Calu3 (cell line): ENCODE measurements around the gene TUBB. TPM values are rescaled to one million over a fixed set of nuclear protein-coding genes. Genes with fewer than 3 reads are reported as not detected.
"Not testable (repeated sequence)": the region's sequence is repeated elsewhere in the genome, so short reads cannot be mapped to it uniquely, and the experiment has no call there.

Source experiments
- BruUV-seq: library from RNA; stranded (reverse); fragments of 400-500 nt; replicated peaks from 2 replicates; lab custom pipeline; 2021; lab: Mats Ljungman, UMichigan
- CTCF ChIA-PET: fragments of 300-600 bp; sonication (Branson Sonifier 250); formaldehyde crosslinking; loops from one replicate; lab custom pipeline; 2022; ENCODE audit warnings: antibody characterized with exemption; lab: Charles Lee
- DNase-seq: peaks from one replicate; pipeline ENCODE4 v3.0.0; 2022
- H3K27ac Mint-ChIP-seq: one replicate; pipeline ENCODE4 v1.8.0; 2022; ENCODE audit warnings: mixed read lengths; ENCODE audit not compliant: unreplicated experiment
- H3K27me3 Mint-ChIP-seq: one replicate; pipeline ENCODE4 v1.8.0; 2022; ENCODE audit warnings: mixed read lengths; ENCODE audit not compliant: unreplicated experiment
- H3K36me3 Mint-ChIP-seq: one replicate; pipeline ENCODE4 v1.8.0; 2022; ENCODE audit warnings: mild to moderate bottlenecking, moderate library complexity, mixed read lengths; ENCODE audit not compliant: insufficient read depth, unreplicated experiment
- H3K4me1 Mint-ChIP-seq: one replicate; pipeline ENCODE4 v1.8.0; 2022; ENCODE audit warnings: mild to moderate bottlenecking, low read depth, mixed read lengths; ENCODE audit not compliant: unreplicated experiment
- H3K4me3 Mint-ChIP-seq: one replicate; pipeline ENCODE4 v1.8.0; 2022; ENCODE audit warnings: mild to moderate bottlenecking, low read depth, moderate library complexity, mixed read lengths; ENCODE audit not compliant: unreplicated experiment
- H3K9me3 Mint-ChIP-seq: one replicate; pipeline ENCODE4 v1.8.0; 2022; ENCODE audit warnings: low read depth, mixed read lengths; ENCODE audit not compliant: unreplicated experiment
- intact Hi-C: fragments of 100-400 bp; cut with micrococcal nuclease; formaldehyde crosslinking; loops from one replicate; pipeline ENCODE4 v1.10.0; 2022; ENCODE audit not compliant: unreplicated experiment
- total RNA-seq: library from RNA; stranded (reverse); gene quantifications from 2 replicates; pipeline ENCODE4 v1.2.3, GENCODE V29; 2022
- TF ChIP-seq, protein P1 (sequence below): fragments of 200-600 bp; IDR thresholded peaks from one replicate; pipeline ENCODE4 v1.8.0; 2022; ENCODE audit warnings: antibody characterized with exemption; ENCODE audit not compliant: unreplicated experiment

Gene TUBB
- total RNA-seq, 1 experiment from 2014 or later: 1,123 TPM

GRCh38 chr6:30719356-30719755 lies 796 bp upstream of the TUBB start:
- no peaks in the 10 kb centered on the region for H3K27me3 Mint-ChIP-seq
- intact Hi-C loops: no loop called here
- peak overlapping the region; percentile 92 for H3K4me3 Mint-ChIP-seq
- TF ChIP-seq, protein P1, sequence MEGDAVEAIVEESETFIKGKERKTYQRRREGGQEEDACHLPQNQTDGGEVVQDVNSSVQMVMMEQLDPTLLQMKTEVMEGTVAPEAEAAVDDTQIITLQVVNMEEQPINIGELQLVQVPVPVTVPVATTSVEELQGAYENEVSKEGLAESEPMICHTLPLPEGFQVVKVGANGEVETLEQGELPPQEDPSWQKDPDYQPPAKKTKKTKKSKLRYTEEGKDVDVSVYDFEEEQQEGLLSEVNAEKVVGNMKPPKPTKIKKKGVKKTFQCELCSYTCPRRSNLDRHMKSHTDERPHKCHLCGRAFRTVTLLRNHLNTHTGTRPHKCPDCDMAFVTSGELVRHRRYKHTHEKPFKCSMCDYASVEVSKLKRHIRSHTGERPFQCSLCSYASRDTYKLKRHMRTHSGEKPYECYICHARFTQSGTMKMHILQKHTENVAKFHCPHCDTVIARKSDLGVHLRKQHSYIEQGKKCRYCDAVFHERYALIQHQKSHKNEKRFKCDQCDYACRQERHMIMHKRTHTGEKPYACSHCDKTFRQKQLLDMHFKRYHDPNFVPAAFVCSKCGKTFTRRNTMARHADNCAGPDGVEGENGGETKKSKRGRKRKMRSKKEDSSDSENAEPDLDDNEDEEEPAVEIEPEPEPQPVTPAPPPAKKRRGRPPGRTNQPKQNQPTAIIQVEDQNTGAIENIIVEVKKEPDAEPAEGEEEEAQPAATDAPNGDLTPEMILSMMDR: no peak
- H3K4me1 Mint-ChIP-seq: peaks cover 52% of the 10 kb centered on the region
- H3K27ac Mint-ChIP-seq: peak overlapping the region; percentile 86
- peaks cover 84% of the 10 kb centered on the region for H3K36me3 Mint-ChIP-seq
- no peak for DNase-seq
- BruUV-seq: no TSS peak
- CTCF ChIA-PET: interaction anchor here (0.7 to 3.3 kb wide), 4 partner anchors 12 to 300 kb away, joined by 4 to 14 read pairs (median 4); no protein-coding TSS in a partner anchor
- H3K9me3 Mint-ChIP-seq: peaks cover 3% of the 10 kb centered on the region

- TF ChIP-seq, protein P1: no peak
- Mint-ChIP-seq H3K4me3 (peak overlapping the region; percentile 92), H3K9me3 (peaks cover 3% of the 10 kb centered on the region), H3K27ac (peak overlapping the region; percentile 86), H3K27me3 (no peaks in the 10 kb centered on the region), H3K36me3 (peaks cover 87% of the 10 kb centered on the region), H3K4me1 (peaks cover 61% of the 10 kb centered on the region)
- BruUV-seq: no TSS peak
- CTCF ChIA-PET: interaction anchor here (0.5 to 5.0 kb wide), 5 partner anchors 10 to 362 kb away, joined by 3 to 72 read pairs (median 12); partner anchors contain the start of gene NRM
- peak; percentile 75 for DNase-seq
- intact Hi-C loops: loop anchor here (5.0 to 10.0 kb wide), 3 partner anchors 103 to 236 kb away; partner anchors contain the start of genes HLA-E, MRPS18B and PPP1R10
Measured at GRCh38 chr6:30720738-30721197, 616 bp downstream of the TUBB start.

DNA sequence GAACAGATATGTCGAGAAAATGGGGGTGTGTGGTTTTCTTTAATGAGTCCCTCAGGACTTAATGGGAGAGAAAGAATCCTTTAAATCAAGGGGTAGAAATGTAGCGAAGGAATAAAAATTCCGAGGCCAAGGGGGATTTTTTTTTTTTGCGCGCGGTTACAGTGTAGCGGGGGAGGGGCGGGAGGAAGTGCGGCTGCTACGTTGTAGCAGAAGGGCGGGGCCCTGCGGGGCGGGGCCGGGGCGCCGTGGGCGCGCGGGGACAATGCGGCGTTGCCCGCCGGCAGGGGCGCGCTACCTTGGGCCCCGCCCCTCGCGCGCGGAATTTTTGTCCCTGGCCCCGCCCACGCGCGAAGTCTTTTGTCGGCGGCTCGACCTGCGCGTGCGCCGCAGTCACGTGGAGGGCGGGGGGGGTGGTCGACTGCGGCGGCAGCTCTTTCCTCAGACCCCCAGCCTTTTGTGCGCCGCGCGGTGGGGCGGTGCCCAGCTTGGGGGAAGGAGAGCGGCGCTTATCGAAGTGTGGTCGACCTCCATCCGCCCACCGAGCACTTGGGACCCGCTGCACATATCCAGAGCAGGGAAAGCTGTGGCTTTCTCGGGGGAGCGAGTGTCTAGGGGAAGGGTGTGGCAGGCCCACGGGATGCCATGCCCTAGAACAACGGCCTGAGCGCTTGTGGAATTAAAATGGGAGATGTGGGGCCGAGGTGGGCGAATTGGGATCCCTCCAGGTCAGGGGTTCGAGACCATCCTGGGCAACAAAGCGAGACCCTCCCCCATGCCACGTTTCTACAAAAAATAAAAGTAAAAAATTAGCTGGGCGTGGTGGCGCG lies 1.3 kb downstream of the TUBB start:
- TF ChIP-seq, protein P1: peak; percentile 51
- intact Hi-C loops: loop anchor here (1.0 to 10.0 kb wide), 4 partner anchors 42 to 237 kb away; partner anchors contain the start of genes HLA-E, MRPS18B and PPP1R10
- CTCF ChIA-PET: interaction anchor here (0.5 to 5.0 kb wide), 7 partner anchors 10 to 362 kb away, joined by 3 to 72 read pairs (median 7); partner anchors contain the start of genes DHX16 and NRM
- no TSS peak for BruUV-seq
- Mint-ChIP-seq H3K9me3 (peaks cover 3% of the 10 kb centered on the region), H3K36me3 (peaks cover 93% of the 10 kb centered on the region), H3K4me3 (peak overlapping the region; percentile 92), H3K27ac (peak overlapping the region; percentile 86), H3K27me3 (no peaks in the 10 kb centered on the region), H3K4me1 (peaks cover 55% of the 10 kb centered on the region)
- peak; percentile 97 for DNase-seq

DNA sequence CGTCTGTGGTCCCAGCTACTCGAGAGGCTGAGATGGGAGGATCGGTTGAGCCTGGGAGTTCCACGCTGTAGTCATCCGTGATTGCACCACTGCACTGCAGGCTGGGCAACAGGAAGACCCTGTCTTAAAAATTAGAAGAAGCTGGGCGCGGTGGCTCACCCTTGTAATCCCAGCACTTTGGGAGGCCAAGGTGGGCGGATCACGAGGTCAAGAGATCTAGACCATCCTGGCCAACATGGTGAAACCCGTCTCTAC lies 1.8 kb downstream of the TUBB start:
- CTCF ChIA-PET: interaction anchor here (0.5 to 5.0 kb wide), 7 partner anchors 9 to 49 kb away, joined by 3 to 72 read pairs (median 7); partner anchors contain the start of genes DHX16 and NRM
- Mint-ChIP-seq H3K4me3 (peak overlapping the region; percentile 92), H3K27ac (peak overlapping the region; percentile 86), H3K36me3 (peaks cover 93% of the 10 kb centered on the region), H3K4me1 (peaks cover 49% of the 10 kb centered on the region)
- intact Hi-C loops: loop anchor here (1.0 to 10.0 kb wide), 4 partner anchors 43 to 237 kb away; partner anchors contain the start of genes HLA-E, MRPS18B and PPP1R10
- BruUV-seq, H3K27me3 Mint-ChIP-seq, DNase-seq, H3K9me3 Mint-ChIP-seq: not testable (repeated sequence)
